ENCODE results near the gene FCMR.
A peak's percentile ranks its signal among the peaks of the same experiment; 100 is the strongest.
"Not testable (repeated sequence)": the region's sequence is repeated elsewhere in the genome, so short reads cannot be mapped to it uniquely, and the experiment has no call there.

FCMR gene

GRCh38 chr1:206875752-206876377, 45.9 kb downstream of the FCMR start:
- DNase-seq (ENCODE audit: low read depth in 3 of 3): no peak

GRCh38 chr1:206873603-206874188, 48.0 kb downstream of the FCMR start:
- DNase-seq (ENCODE audit: low read depth in 3 of 3): no peak

- DNase-seq (ENCODE audit: low read depth in 3 of 3): no peak
Observed at GRCh38 chr1:206872139-206872538, 49.6 kb downstream of the FCMR start.

GRCh38 chr1:206868264-206868663, 53.5 kb downstream of the FCMR start:
- DNase-seq (ENCODE audit: low read depth in 3 of 3): no peak

- DNase-seq (ENCODE audit: low read depth in 3 of 3): no peak
Observed at GRCh38 chr1:206867716-206868115, 54.0 kb downstream of the FCMR start.

- no peak for DNase-seq (ENCODE audit: low read depth in 3 of 3)
Observed at GRCh38 chr1:206867239-206867638, 54.5 kb downstream of the FCMR start.

- DNase-seq (ENCODE audit: low read depth in 3 of 3): no peak
Observed at GRCh38 chr1:206866062-206866461, 55.7 kb downstream of the FCMR start.

- DNase-seq (ENCODE audit: low read depth in 3 of 3): peak; percentile 69 to 79 (median 70)
Observed at GRCh38 chr1:206864939-206865671, 56.6 kb downstream of the FCMR start, which contains the start of gene IL20. Gene IL20, plus strand, starts transcription at chr1:206865623. Its CDS starts 230 bp downstream, at chr1:206865853.

GRCh38 chr1:206863266-206863665, 58.5 kb downstream of the FCMR start:
- DNase-seq (ENCODE audit: low read depth in 3 of 3): no peak

GRCh38 chr1:206860165-206860564, 61.6 kb downstream of the FCMR start:
- no peak for DNase-seq (ENCODE audit: low read depth in 3 of 3)

- no peak for DNase-seq (ENCODE audit: low read depth in 3 of 3)
Observed at GRCh38 chr1:206859082-206859521, 62.6 kb downstream of the FCMR start.

GRCh38 chr1:206856674-206857464, 64.9 kb downstream of the FCMR start:
- DNase-seq (ENCODE audit: low read depth in 3 of 3): no peak

- no peak for DNase-seq (ENCODE audit: low read depth in 3 of 3)
Observed at GRCh38 chr1:206855859-206856258, 65.9 kb downstream of the FCMR start.

GRCh38 chr1:206854401-206855129, 67.2 kb downstream of the FCMR start:
- no peak for DNase-seq (ENCODE audit: low read depth in 3 of 3)

- DNase-seq (ENCODE audit: low read depth in 3 of 3): not testable (repeated sequence)
Observed at GRCh38 chr1:206853696-206854095, 68.0 kb downstream of the FCMR start.
